ENCODE data around the gene JAM3. TPM values are rescaled to one million over a fixed set of nuclear protein-coding genes. Genes with fewer than 3 reads are reported as not detected.

JAM3 gene
- total and polyA plus RNA-seq, 2 of the 8 experiments (the other 6 are each of a cell fraction or from before 2014, with no cell fraction given), result 19.6 to 42.8 TPM

GRCh38 chr11:134027671-134028070, 41.2 kb upstream of the JAM3 start (continued):
- TF ChIP-seq CHD7 (IDR thresholded peaks at IDR 0.05; ENCODE audit: insufficient replicate concordance, low read length) (no peak), SP4 (IDR thresholded peaks at IDR 0.05; ENCODE audit: low read length) (no peak)

Measured in H1 (cell line).